Ramos (cell line): ENCODE measurements around the gene KIFAP3.

Source experiments
- in situ Hi-C: fragments of 300-500 bp; cut with MboI; formaldehyde crosslinking; loops from one replicate; pipeline ENCODE4 v1.14.3; 2022; ENCODE audit warnings: low sequenced_read_pairs; ENCODE audit not compliant: unreplicated experiment

KIFAP3 gene

GRCh38 chr1:169999331-169999741 lies 75.2 kb downstream of the KIFAP3 start:
- in situ Hi-C loops = no loop called here

GRCh38 chr1:169995993-169996392 lies 78.5 kb downstream of the KIFAP3 start:
- in situ Hi-C loops = no loop called here

GRCh38 chr1:169989246-169989645 lies 85.2 kb downstream of the KIFAP3 start:
- in situ Hi-C loops = no loop called here

- in situ Hi-C loops = no loop called here
Observed at GRCh38 chr1:169985757-169986156, 88.7 kb downstream of the KIFAP3 start.

- in situ Hi-C loops = no loop called here
Observed at GRCh38 chr1:169974067-169974466, 100.4 kb downstream of the KIFAP3 start.

- in situ Hi-C loops = no loop called here
Observed at GRCh38 chr1:169970114-169970513, 104.4 kb downstream of the KIFAP3 start.

GRCh38 chr1:169968174-169968573 lies 106.3 kb downstream of the KIFAP3 start:
- in situ Hi-C loops = no loop called here

- in situ Hi-C loops = no loop called here
Observed at GRCh38 chr1:169964206-169964605, 110.3 kb downstream of the KIFAP3 start.

- in situ Hi-C loops = no loop called here
Observed at GRCh38 chr1:169959686-169960085, 114.8 kb downstream of the KIFAP3 start.

GRCh38 chr1:169958987-169959386 lies 115.5 kb downstream of the KIFAP3 start:
- in situ Hi-C loops = no loop called here

- in situ Hi-C loops = no loop called here
Observed at GRCh38 chr1:169957884-169958283, 116.6 kb downstream of the KIFAP3 start.

- in situ Hi-C loops = no loop called here
Observed at GRCh38 chr1:169951108-169951507, 123.4 kb downstream of the KIFAP3 start.

GRCh38 chr1:169949139-169949538 lies 125.4 kb downstream of the KIFAP3 start:
- in situ Hi-C loops = no loop called here

- in situ Hi-C loops = no loop called here
Observed at GRCh38 chr1:169946206-169946605, 128.3 kb downstream of the KIFAP3 start.

- in situ Hi-C loops = no loop called here
Observed at GRCh38 chr1:169945181-169945580, 129.3 kb downstream of the KIFAP3 start.

- in situ Hi-C loops = no loop called here
Observed at GRCh38 chr1:169944621-169945020, 129.9 kb downstream of the KIFAP3 start.

GRCh38 chr1:169943963-169944526 lies 130.4 kb downstream of the KIFAP3 start:
- in situ Hi-C loops = no loop called here

GRCh38 chr1:169941982-169942830 lies 132.3 kb downstream of the KIFAP3 start:
- in situ Hi-C loops = no loop called here

- in situ Hi-C loops = no loop called here
Observed at GRCh38 chr1:169933984-169934725, 140.3 kb downstream of the KIFAP3 start.

- in situ Hi-C loops = no loop called here
Observed at GRCh38 chr1:169931795-169932231, 142.7 kb downstream of the KIFAP3 start.

- in situ Hi-C loops = no loop called here
Observed at GRCh38 chr1:169929210-169929526, 145.3 kb downstream of the KIFAP3 start.
